Measurements from ENCODE around the gene FBRSL1.
"Not testable (repeated sequence)": the region's sequence is repeated elsewhere in the genome, so short reads cannot be mapped to it uniquely, and the experiment has no call there.

Gene FBRSL1

DNA sequence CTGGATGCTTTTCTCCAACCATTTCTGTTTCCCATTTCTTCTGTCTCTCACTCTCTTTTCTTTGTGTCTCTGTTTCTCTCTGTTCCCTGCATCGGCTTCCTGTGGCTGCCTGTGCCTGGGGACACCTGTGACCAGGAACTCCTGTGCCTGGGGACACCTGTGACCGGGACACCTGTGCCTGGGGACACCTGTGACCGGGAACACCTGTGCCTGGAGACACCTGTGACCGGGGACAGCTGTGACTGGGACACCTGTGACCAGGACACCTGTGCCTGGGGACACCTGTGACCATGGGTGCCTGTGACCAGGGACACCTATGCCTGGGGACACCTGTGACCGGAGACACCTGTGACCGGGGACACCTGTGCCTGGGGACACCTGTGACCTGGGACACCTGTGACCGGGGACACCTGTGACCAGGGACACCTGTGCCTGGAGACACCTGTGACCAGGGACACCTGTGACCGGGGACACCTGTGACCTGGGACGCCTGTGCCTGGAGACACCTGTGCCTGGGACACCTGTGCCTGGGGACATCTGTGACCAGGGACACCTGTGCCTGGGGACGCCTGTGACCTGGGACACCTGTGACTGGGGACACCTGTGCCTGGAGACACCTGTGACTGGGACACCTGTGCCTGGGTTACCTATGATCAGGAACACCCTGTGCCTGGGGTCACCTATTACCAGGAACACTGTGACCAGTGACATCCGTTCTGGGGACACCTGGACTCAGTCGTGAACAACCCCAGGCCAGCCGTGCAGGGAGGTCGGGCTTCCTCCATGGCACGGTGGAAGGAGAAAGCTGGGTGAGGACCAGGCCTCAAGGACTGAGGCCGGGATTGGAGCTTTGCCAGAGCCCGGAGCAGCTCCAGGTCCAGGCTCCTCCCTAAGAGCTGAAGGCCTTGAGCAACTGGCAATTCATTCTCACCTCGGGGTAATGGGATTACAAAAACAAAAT lies 23.4 kb upstream of the FBRSL1 start:
- intact Hi-C loops (cut with DNase I) = no loop called here
- no peak for DNase-seq

DNA sequence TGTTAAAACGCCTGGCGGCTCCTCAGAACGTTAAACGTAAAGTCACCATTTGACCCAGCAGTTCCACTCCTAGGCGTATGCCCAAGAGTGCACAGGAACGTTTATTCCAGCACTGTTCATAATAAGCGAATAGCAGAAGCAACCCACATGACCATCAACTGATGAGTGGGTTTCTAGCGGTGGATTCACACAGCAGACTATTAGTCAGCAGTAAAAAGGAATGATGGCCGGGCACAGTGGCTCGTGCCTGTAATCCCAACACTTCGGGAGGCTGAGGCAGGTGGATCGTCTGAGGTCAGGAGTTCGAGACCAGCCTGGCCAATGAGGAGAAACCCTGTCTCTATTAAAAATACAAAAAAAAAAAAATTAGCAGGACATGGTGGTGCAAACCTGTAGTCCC lies 22.4 kb upstream of the FBRSL1 start:
- intact Hi-C loops (cut with DNase I) = no loop called here
- no peak for DNase-seq

DNA sequence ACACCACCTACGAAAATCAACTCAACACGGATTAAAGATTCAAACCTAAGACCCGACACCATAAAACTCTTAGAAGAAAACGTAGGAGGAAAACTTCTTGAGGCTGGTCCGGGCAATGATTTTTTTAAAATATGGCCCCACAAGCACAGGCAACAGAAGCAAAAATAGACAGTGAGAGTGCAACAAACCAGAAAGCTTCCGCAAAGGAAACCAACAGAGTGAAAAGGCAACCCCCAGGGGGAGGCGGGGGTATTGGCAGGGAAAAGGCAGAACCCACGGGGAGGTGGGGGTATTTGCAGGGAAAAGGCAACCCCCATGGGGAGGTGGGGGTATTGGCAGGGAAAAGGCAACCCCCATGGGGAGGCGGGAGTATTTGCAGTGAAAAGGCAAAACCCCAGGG lies 20.5 kb upstream of the FBRSL1 start:
- intact Hi-C loops (cut with DNase I) = no loop called here
- DNase-seq = no peak

DNA sequence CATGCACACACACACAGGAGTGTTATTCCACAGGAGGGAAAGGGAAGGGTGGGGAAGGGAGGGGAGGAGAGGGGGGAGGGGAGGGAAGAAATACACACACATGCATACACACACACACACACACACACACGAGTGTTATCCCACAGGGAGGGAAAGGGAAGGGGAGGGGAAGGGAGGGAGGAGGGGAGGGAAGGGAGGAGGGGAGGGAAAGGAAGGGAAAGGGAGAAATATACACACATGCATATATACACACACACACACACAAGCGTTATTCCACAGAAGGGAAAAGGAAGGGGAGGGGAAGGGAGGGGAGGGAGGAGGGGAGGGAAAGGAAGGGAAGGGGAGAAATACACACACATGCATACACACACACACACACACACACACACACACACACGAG lies 19.6 kb upstream of the FBRSL1 start:
- no peak for DNase-seq
- intact Hi-C loops (cut with DNase I) = no loop called here

DNA sequence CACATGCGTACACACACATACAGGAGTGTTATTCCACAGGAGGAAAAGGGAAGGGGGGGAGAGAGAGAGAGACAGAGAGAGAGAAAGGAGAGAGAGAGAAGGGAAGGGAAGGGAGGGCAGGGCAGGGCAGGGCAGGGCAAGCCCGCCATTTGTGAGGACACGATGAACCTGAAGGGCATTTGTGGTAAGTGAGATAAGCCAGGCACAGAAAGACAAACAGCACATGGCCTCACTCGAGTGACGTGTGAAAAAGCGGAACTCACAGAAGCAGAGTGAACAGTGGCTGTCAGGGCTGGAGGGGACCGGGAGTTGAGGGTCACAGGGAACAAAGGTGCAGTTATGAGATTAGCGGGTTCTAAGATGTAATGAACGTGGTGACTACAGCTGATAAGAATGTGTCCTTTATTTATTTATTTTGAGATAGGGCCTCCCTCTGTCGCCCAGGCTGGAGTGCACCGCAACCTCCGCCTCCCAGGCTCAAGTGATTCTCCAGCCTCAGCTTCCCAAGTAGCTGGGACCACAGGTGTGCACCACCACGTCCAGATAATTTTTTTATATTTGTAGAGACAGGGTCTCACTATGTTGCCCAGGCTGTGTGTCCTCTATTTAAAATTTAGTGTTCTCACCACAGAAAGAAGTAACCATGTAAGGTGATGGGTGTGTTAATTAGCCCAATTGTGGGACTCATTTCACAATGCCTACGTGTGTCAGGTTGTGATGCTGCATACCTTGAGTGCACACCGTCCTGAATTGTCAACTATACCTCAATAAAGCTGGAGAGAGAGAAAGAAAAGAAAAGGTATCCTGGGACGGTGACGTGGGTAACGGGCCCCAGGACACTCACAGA lies 18.7 kb upstream of the FBRSL1 start:
- intact Hi-C loops (cut with DNase I) = no loop called here
- DNase-seq = no peak

DNA sequence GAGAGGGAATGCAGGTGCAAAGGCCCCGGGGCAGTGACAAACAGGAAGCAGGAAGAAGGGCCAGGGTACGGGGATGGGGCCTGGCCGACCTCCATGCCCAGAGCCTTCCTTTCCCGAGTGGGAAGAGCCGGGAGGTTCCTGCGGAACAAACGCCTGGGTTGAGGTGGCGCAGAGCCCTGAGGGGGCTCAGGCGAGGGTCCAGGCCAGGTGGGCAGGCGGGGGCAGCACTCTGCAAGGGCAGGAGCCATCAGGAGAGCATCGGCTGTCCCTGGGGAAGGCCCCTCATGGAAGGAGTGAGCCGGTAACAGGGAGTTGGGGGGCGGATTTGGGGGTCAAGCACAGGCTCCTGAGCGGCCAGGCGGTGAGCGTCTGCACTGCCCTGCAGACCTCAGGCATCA lies 18.1 kb upstream of the FBRSL1 start:
- no peak for DNase-seq
- intact Hi-C loops (cut with DNase I) = no loop called here

DNA sequence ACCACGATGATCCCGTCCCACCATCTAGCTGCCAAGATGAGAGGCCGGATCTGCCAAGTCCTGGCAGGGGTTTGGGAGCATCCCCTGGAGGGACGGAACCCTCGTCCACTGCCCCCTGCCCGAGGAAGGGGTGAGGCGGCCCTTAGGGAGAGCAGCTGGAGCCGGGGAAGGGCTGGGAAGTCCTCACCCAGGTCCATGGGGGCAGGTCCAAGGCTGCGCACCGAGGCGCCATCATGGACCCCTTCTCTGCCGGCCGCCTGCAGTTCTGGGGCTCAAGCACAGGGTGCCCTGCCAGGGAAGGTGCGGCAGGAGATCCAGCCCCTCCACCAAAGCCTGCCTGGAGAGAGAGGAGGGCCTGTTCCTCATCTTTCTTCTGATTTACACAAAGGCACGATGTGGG lies 17.6 kb upstream of the FBRSL1 start:
- intact Hi-C loops (cut with DNase I) = no loop called here
- no peak for DNase-seq

DNA sequence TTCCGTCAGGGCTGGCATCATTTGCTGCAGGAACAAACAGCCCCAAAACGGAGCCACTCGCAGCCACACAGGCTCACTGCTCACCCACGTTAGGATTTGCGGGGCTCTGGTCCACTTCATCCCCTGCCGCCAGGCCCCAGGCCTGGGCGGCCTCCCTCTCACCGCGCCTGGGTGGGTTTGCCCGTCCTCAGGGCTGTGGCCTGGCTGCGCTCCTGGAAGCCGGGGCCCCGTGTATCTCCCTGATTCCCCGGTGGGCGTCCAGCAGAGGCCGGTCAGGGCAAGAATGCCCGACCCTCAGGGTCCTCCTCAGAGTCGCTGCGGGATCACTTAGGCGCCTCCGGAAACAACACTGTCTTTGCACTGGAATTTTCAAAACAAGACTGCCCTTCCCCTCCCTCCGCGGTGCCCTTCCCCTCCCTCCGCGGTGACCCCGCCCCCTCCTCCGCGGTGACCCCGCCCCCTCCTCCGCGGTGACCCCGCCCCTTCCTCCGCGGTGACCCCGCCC lies 15.7 kb upstream of the FBRSL1 start:
- intact Hi-C loops (cut with DNase I) = no loop called here
- no peak for DNase-seq

DNA sequence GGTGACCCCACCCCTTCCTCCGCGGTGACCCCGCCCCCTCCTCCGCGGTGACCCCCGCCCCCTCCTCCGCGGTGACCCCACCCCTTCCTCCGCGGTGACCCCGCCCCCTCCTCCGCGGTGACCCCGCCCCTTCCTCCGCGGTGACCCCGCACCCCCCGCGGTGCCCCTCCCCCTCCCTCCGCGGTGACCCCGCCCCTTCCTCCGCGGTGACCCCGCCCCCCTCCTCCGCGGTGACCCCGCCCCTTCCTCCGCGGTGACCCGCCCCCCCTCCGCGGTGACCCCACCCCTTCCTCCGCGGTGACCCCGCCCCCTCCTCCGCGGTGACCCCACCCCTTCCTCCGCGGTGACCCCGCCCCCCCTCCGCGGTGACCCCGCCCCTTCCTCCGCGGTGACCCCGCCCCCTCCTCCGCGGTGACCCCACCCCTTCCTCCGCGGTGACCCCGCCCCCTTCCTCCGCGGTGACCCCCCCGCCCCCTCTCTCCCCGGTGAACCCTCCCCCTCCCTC lies 15.1 kb upstream of the FBRSL1 start:
- intact Hi-C loops (cut with DNase I) = not testable (repeated sequence)

DNA sequence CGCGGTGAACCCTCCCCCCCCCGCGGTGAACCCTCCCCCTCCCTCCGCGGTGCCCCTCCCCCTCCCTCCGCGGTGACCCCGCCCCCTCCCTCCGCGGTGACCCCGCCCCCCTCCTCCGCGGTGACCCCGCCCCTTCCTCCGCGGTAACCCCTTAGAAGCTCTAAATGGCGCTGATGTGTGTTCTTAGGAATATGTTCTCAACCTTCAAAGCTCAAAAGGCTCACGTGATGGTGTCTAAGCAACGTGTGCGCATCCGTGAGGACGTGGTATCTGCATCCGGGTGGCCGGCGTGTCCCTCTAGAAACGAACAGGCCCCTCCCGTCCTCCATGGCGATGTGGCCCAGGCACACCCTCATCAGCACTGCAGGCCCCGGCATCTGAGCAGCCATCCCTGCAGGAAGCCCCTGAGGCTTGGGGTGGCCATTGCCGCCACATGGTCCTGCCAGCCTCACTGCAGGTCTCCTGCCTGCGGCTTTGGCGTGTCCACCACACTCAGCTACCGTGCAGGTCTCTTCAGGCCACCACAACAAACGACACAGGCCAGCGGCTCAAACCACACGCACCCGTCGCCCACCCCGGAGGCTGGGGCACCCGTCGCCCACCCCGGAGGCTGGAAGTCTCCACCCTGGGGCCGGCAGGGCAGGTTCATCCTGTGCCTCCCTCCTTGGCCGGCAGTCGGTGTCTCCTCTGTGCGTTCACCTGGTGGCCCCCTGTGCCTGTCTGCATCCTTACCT lies 14.5 kb upstream of the FBRSL1 start:
- intact Hi-C loops (cut with DNase I) = no loop called here
- DNase-seq = no peak

More for the DNA sequence above, 15.1 kb upstream of the FBRSL1 start:
- DNase-seq = not testable (repeated sequence)

DNA sequence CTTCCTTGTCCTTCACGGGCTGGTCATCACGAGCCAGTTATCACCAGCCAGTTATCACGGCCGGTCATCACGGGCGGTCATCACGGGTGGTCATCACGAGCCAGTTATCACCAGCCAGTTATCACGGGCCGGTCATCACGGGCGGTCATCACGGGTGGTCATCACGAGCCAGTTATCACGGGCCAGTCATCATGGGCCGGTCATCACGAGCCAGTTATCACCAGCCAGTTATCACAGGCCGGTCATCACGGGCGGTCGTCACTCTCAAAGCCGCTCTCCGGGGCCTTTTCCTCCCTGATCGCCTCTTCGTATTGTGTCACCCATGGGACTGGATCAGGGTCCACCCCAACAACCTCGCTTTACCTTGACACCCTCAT lies 13.9 kb upstream of the FBRSL1 start:
- intact Hi-C loops (cut with DNase I) = no loop called here
- no peak for DNase-seq

DNA sequence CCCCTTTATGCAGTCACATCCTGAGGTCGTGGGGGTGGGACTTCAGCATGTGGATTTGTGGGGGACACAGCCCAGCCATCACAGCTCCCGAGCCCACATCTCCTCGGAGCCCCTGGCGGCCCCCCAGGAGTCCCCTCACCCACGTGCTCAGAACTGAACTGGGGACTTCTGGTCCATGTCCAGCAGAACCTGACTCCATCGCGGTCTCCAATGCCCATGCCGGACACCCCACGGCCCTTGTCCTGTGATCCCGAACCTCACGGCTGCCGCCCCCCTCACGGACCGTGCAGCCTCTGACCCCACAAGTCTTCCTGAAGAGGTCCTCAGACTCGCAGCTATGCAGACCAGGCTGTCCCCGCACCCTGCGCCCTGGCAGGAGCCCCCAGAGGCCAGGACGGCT lies 13.5 kb upstream of the FBRSL1 start:
- intact Hi-C loops (cut with DNase I) = no loop called here
- no peak for DNase-seq

DNA sequence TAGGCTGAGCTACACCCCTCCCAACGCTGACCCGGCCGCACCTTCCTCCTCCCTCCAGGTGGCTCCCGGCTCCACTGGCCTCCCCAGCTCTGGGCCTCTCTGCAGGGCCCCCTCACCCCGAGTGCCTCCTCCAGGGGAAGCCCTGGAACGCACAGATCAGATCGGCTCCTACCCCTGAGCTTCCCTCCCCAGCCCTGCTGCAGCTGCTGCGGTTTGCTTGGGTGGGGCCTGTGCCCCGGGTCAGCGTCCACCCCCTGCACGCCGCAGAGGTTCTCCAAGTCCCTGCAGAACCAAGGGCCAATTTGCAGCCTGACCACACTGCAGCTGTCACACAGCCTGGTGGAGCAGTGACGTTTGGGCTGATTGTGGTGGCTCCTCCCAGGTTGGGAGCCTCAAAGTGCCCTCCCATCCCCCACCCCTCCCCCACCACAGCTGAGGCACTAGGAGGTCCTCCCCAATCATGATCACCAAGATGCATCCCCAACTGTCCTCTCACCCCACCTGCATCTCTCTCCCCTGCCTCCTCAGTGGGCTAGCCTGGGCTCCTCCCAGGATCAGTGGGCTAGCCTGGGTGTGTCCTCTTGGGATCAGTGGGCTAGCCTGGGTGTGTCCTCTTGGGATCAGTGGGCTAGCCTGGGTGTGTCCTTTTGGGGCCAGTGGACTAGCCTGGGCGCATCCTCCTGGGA lies 12.8 kb upstream of the FBRSL1 start:
- intact Hi-C loops (cut with DNase I) = no loop called here
- DNase-seq = no peak

DNA sequence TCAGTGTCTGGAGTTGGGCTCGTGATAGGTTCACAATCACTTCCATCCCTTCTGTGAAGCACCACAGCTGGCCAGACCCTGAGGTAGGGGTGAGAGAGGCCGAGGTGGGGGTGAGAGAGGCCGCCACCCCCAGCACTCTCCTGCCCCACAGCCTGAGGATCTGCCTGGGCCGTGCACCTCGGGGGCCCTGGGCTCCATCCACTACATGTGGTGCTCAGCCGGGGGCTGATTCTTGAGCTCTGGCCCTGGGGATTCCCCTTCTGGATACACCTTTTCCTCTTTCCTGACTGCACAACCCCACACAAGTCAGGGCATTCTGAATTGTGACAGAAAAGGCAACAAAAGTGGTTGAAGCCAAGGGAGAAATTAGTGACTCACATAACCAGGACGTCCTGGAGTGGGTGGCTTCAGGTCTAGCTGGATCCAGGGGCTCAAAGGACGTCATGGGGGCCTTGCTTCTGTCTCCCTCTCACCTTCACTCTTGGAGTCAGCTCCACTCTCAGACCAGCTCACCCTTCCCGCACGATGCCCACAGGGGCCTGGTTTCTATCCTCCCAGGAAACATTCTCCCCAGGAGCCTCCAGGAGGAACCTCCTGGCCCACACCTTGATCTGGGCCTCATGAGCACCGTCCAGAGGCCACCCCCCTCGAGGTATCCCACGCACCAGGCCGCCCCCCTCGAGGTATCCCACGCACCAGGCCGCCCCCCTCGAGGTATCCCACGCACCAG lies 12.1 kb upstream of the FBRSL1 start:
- no peak for DNase-seq
- intact Hi-C loops (cut with DNase I) = no loop called here

DNA sequence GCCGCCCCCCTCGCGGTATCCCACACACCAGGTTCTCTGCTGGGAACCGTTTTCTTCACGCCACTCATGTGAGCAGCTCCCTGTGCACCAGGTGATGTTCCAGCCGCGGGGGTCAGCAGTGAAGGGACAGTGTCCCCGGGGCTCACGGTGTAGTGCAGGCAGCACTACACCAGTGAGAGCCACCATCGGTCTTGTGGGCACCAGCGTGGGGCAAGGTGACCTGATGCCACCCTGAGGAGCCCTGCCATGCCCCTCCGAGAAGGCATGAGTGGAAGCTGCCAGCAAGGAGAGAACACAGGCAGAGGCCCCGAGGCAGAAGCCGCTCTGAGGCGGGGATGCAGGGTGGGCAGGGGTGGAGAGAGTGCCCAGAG lies 11.5 kb upstream of the FBRSL1 start:
- intact Hi-C loops (cut with DNase I) = no loop called here
- DNase-seq = no peak

DNA sequence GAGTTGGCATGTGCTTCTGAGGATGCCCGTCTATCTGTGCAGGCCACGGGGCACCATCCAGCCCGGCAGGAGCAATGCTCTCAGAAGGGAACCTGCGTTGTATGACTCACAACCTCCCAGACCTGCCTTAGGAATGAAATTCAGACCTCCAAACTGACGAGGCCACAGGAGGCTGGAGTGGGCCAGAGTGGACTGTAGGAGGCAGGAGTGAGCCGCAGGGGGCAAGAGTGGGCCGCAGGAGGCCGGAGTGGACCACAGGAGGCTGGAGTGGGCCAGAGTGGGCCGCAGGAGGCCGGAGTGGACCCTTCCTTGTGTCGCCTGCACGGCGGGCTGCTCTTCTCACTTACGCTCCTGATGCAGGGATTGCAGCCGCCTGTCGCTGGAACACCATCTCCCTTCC lies 11.1 kb upstream of the FBRSL1 start:
- DNase-seq = no peak
- intact Hi-C loops (cut with DNase I) = no loop called here

DNA sequence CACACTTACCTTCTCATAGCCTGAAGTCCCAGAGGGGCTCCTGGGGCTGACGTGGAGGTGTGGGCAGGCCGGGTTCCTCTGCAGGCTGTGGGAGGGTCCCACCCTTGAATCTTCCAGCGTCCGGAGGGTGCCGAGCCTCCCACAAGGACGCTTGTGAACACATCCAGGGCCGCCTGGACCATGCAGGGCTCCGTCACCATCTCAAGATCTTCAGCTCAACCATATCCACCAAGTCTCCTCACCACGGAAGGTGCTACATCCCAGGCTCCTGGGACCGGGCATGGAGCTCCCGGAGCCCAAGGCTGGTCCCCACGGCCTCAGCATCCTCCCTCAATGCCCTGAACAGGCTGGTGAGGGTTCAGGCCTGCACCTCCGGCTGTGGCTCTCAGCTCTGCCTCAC lies 10.7 kb upstream of the FBRSL1 start:
- intact Hi-C loops (cut with DNase I) = no loop called here
- DNase-seq = no peak

DNA sequence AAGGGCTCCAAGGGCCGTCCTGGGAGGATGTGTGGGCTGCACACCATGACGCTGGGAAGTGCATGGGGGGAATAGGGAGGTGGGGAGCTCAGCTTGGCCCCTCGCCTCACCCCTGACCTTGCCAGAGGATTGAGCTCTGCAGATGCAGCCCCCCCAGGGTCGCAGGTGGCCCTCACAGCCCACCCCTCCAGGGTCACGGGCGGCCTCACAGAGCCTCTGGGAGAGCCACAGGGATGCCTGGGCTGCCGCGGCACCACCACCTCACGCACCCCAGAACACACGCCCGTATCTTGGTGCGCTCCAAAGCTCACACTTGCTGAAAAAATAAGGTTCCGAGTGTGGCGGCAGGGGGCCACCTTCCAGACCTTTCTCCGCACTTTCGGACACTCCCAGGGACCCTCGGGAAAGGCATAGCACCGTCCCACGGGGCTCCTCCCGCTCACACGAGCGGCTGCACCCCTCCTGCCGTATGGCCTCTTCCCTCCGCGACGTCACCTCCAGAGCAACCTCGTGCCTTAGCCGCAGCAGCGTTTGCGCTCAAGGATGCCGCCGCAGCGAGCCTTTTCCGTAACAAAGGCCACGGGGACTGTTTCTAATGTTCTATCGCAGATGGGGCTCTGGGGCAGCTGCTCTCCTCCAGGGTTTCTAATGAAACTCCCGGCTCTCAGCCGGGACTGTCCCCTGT lies 9.9 kb upstream of the FBRSL1 start:
- no peak for DNase-seq
- intact Hi-C loops (cut with DNase I) = no loop called here

All from head of caudate nucleus (tissue), 42 donors.